Measurements from ENCODE around the gene TDRD6.
A peak's percentile ranks its signal among the peaks of the same experiment; 100 is the strongest.

Gene TDRD6

DNA sequence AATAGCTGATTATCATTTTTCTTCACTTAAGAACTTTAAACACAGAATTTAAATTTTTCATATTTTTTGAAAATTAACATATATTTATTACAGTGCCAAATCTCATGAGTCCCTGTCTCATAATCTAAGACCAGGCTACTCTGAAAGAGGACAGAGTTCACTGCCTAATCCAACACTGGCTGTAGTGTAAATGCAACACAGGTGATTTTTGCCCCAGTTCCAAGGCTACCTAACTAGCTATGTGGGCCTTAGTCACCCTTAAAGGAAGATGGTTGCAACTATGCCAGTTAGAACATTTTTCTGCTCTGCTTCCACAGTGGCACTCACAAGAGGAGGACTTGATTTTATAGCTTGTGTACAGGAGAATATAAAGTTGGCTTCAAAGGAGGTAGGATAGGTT, 30.0 kb upstream of the TDRD6 start:
- TF ChIP-seq, protein P1, sequence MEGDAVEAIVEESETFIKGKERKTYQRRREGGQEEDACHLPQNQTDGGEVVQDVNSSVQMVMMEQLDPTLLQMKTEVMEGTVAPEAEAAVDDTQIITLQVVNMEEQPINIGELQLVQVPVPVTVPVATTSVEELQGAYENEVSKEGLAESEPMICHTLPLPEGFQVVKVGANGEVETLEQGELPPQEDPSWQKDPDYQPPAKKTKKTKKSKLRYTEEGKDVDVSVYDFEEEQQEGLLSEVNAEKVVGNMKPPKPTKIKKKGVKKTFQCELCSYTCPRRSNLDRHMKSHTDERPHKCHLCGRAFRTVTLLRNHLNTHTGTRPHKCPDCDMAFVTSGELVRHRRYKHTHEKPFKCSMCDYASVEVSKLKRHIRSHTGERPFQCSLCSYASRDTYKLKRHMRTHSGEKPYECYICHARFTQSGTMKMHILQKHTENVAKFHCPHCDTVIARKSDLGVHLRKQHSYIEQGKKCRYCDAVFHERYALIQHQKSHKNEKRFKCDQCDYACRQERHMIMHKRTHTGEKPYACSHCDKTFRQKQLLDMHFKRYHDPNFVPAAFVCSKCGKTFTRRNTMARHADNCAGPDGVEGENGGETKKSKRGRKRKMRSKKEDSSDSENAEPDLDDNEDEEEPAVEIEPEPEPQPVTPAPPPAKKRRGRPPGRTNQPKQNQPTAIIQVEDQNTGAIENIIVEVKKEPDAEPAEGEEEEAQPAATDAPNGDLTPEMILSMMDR (conservative IDR thresholded peaks at IDR 0.05; ENCODE audit: control insufficient read depth, insufficient read depth, low read depth, low read length), result no peak
- no peak overlapping the region for H3K4me3 ChIP-seq (ENCODE audit: control insufficient read depth, low read depth, low read length)
- no peak for DNase-seq (ENCODE audit: low read depth)

DNA sequence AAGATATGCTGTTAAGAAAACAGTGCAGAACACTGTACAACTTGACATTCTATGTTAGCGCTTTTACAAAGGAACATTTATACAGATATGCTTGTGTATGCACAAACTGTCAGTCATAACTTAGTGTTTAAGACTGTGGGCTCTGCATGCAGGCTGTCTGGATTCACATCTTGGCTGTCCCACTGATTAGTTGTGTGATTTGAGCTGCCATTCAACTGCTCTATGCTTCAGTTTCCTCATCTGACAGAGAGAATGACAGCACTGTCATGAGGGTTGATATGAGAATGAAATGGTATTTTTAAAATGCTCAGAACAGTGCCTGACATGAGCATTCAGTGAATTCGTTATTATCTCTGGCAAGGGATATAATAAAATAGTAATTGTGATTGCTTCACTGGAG, 26.2 kb upstream of the TDRD6 start:
- TF ChIP-seq, protein P1 (conservative IDR thresholded peaks at IDR 0.05; ENCODE audit: control insufficient read depth, insufficient read depth, low read depth, low read length), result no peak
- H3K4me3 ChIP-seq (ENCODE audit: control insufficient read depth, low read depth, low read length), result no peak overlapping the region

GRCh38 chr6:46667377-46667776, 20.3 kb upstream of the TDRD6 start:
- H3K4me3 ChIP-seq (ENCODE audit: control insufficient read depth, low read depth, low read length), result no peak overlapping the region
- TF ChIP-seq, protein P1 (conservative IDR thresholded peaks at IDR 0.05; ENCODE audit: control insufficient read depth, insufficient read depth, low read depth, low read length), result no peak
- no peak for DNase-seq (ENCODE audit: low read depth)

More for the DNA sequence above, 26.2 kb upstream of the TDRD6 start:
- no peak for DNase-seq (ENCODE audit: low read depth)

GRCh38 chr6:46674410-46674809, 13.3 kb upstream of the TDRD6 start:
- TF ChIP-seq, protein P1 (conservative IDR thresholded peaks at IDR 0.05; ENCODE audit: control insufficient read depth, insufficient read depth, low read depth, low read length), result no peak
- no peak for DNase-seq (ENCODE audit: low read depth)
- no peak overlapping the region for H3K4me3 ChIP-seq (ENCODE audit: control insufficient read depth, low read depth, low read length)

- TF ChIP-seq, protein P1 (conservative IDR thresholded peaks at IDR 0.05; ENCODE audit: control insufficient read depth, insufficient read depth, low read depth, low read length), result no peak
- DNase-seq (ENCODE audit: low read depth), result no peak
- H3K4me3 ChIP-seq (ENCODE audit: control insufficient read depth, low read depth, low read length), result no peak overlapping the region
Measured at GRCh38 chr6:46676604-46677313, 10.9 kb upstream of the TDRD6 start.

- no peak overlapping the region for H3K4me3 ChIP-seq (ENCODE audit: control insufficient read depth, low read depth, low read length)
- DNase-seq (ENCODE audit: low read depth), result no peak
- TF ChIP-seq, protein P1 (conservative IDR thresholded peaks at IDR 0.05; ENCODE audit: control insufficient read depth, insufficient read depth, low read depth, low read length), result peak; percentile 35
Measured at GRCh38 chr6:46677314-46677654, 10.4 kb upstream of the TDRD6 start.

DNA sequence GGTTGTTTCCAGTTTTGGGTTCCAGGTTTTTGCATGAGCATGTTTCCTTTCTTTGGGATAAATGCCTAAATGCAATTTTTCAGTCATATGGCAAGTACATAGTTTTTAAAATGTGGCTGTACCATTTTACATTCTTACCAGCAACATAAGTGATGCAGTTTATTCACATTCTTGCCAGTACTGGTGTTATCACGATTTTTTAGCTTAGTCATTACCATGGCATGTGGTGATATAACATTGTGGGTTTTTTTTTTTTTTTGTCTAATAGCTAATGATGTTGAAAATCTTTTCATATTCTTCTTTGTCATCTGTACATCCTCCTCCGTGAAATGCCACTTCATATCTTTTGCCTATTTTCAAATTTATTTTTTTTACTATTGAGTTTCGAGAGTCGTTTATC, 2.9 kb upstream of the TDRD6 start:
- TF ChIP-seq, protein P1 (conservative IDR thresholded peaks at IDR 0.05; ENCODE audit: control insufficient read depth, insufficient read depth, low read depth, low read length), result no peak
- H3K4me3 ChIP-seq (ENCODE audit: control insufficient read depth, low read depth, low read length), result no peak overlapping the region
- DNase-seq (ENCODE audit: low read depth), result peak; percentile 43
